ENCODE results near the gene BAD. TPM values are rescaled to one million over a fixed set of nuclear protein-coding genes. Genes with fewer than 3 reads are reported as not detected.

Gene BAD
- total RNA-seq, 3 donors from 2014 or later (not counting 1 experiment from before 2014, with no cell fraction given): 30.6 to 35.8 (median 31.6) TPM

DNA sequence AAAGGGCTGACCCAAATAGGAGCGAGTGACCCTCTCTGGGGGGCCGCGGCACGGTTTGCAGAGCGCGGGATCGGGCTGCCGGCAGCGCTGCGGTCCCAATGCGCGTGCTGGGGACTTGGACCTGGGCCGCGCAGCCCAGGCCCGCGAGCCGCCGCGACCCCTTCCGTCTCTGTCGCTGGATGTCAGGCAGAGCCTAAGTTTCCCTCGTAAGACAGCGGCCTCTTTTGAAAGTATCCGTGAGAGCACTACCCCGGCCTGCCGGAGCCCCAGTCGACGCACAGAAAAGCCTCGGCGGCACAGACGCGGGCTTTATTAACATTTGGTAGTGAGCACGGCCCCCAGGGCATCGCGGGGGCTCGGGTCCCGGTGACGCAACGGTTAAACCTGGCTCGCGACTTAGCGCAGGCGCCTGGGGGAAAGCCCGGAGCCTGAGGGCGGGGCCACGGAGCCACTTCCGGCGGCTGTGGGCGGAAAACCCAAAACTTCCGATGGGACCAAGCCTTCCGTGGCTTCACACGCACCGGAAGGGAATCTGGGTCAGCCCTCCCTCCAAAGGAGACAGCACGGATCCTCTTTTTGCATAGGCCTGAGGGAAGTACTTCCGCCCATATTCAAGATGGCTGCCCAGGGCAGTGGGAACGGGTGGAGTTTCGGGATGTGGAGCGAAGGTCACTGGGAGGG is 14.8 kb downstream of the BAD start:
- H3K4me1 Mint-ChIP-seq: peaks cover 36 to 40% of the 10 kb centered on the region in 2 donors
- peaks cover 42% of the 10 kb centered on the region for H3K4me1 ChIP-seq (ENCODE audit: control insufficient read depth, insufficient read depth, low read length)
- H3K27me3 Mint-ChIP-seq (ENCODE audit: low read depth in 2 of 2): no peaks in the 10 kb centered on the region
- H3K27ac ChIP-seq (ENCODE audit: low read length): peak overlapping the region; percentile 92
- intact Hi-C loops (cut with micrococcal nuclease): loop anchor here (1.0 to 2.0 kb wide), 8 partner anchors 16 to 71 kb away; partner anchors contain the start of genes CCDC88B, DNAJC4, ESRRA and FERMT3
- H3K9me3 Mint-ChIP-seq: no peaks in the 10 kb centered on the region
- H3K4me3 Mint-ChIP-seq: peak overlapping the region; percentile 97
- peak overlapping the region; percentile 94 to 100 for H3K27ac Mint-ChIP-seq
- H3K36me3 Mint-ChIP-seq: no peaks in the 10 kb centered on the region
- H3K9me3 ChIP-seq (ENCODE audit: control insufficient read depth, insufficient read depth, low read length): no peaks in the 10 kb centered on the region
- DNase-seq: peak; percentile 94 to 99
- H3K27me3 ChIP-seq (ENCODE audit: control insufficient read depth, insufficient read depth, low read length): no peaks in the 10 kb centered on the region
- TF ChIP-seq, protein P1, sequence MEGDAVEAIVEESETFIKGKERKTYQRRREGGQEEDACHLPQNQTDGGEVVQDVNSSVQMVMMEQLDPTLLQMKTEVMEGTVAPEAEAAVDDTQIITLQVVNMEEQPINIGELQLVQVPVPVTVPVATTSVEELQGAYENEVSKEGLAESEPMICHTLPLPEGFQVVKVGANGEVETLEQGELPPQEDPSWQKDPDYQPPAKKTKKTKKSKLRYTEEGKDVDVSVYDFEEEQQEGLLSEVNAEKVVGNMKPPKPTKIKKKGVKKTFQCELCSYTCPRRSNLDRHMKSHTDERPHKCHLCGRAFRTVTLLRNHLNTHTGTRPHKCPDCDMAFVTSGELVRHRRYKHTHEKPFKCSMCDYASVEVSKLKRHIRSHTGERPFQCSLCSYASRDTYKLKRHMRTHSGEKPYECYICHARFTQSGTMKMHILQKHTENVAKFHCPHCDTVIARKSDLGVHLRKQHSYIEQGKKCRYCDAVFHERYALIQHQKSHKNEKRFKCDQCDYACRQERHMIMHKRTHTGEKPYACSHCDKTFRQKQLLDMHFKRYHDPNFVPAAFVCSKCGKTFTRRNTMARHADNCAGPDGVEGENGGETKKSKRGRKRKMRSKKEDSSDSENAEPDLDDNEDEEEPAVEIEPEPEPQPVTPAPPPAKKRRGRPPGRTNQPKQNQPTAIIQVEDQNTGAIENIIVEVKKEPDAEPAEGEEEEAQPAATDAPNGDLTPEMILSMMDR (IDR thresholded peaks at IDR 0.05): peak; percentile 34
- peak overlapping the region; percentile 53 for H3K4me3 ChIP-seq (ENCODE audit: low read length)
- no peaks in the 10 kb centered on the region for H3K36me3 ChIP-seq (ENCODE audit: control insufficient read depth, insufficient read depth, low read length)
- peak; percentile 68 to 83 (median 72) for ATAC-seq
- under 1% methylated on average over 58 of the region's 58 CpGs for WGBS (ENCODE audit: insufficient coverage)

DNA sequence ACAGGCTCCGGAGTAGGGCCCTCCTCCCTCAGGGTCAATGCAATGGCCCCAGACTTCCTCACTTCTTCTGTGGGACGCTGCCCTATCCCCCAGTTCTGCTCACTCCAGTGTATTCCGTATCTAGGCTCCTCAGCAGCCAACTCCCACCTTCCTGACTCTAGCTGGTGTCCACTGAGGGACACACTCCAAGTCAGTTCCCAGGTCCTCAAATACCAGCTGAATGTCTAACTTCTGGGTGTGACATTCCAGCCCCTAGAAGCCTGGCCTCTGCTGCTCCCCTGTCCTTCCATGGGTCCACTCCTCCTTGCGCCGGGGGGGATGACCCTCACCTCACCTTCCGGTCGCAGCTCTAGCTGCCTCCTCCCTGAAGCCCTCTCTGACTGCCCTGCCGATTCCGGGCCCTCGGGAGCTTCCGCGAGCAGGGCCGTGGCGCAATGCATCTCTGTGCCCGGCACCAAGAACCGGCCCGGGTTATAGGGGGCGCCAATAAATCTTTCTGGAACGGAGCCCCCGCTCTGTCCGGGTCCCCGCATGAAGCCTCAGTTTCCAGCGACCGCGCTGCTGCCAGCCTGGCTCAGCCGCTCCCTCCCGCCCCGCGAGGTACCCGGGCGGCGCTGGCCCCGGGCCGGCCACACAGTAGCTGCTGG is 15.4 kb downstream of the BAD start:
- H3K36me3 Mint-ChIP-seq: no peaks in the 10 kb centered on the region
- ATAC-seq (peak; percentile 1 to 9 (median 1)), DNase-seq (peak in 1 of 2 donors; percentile 61)
- peak overlapping the region; percentile 94 to 100 for H3K27ac Mint-ChIP-seq
- 3% methylated on average over 34 of the region's 34 CpGs for WGBS (ENCODE audit: insufficient coverage)
- peak overlapping the region; percentile 53 for H3K4me3 ChIP-seq (ENCODE audit: low read length)
- H3K27me3 Mint-ChIP-seq (ENCODE audit: low read depth in 2 of 2): no peaks in the 10 kb centered on the region
- no peaks in the 10 kb centered on the region for H3K9me3 Mint-ChIP-seq
- H3K4me1 Mint-ChIP-seq: peaks cover 36 to 40% of the 10 kb centered on the region in 2 donors
- peak overlapping the region; percentile 97 for H3K4me3 Mint-ChIP-seq
- H3K27ac ChIP-seq (ENCODE audit: low read length): peak overlapping the region; percentile 92
- no peaks in the 10 kb centered on the region for H3K27me3 ChIP-seq (ENCODE audit: control insufficient read depth, insufficient read depth, low read length)
- H3K4me1 ChIP-seq (ENCODE audit: control insufficient read depth, insufficient read depth, low read length): peaks cover 42% of the 10 kb centered on the region
- intact Hi-C loops (cut with micrococcal nuclease): loop anchor here (1.0 to 2.0 kb wide), 5 partner anchors 18 to 62 kb away; partner anchors contain the start of genes DNAJC4, FERMT3, FKBP2 and PLCB3
- no peaks in the 10 kb centered on the region for H3K9me3 ChIP-seq (ENCODE audit: control insufficient read depth, insufficient read depth, low read length)
- no peaks in the 10 kb centered on the region for H3K36me3 ChIP-seq (ENCODE audit: control insufficient read depth, insufficient read depth, low read length)
- TF ChIP-seq, protein P1 (IDR thresholded peaks at IDR 0.05): no peak

DNA sequence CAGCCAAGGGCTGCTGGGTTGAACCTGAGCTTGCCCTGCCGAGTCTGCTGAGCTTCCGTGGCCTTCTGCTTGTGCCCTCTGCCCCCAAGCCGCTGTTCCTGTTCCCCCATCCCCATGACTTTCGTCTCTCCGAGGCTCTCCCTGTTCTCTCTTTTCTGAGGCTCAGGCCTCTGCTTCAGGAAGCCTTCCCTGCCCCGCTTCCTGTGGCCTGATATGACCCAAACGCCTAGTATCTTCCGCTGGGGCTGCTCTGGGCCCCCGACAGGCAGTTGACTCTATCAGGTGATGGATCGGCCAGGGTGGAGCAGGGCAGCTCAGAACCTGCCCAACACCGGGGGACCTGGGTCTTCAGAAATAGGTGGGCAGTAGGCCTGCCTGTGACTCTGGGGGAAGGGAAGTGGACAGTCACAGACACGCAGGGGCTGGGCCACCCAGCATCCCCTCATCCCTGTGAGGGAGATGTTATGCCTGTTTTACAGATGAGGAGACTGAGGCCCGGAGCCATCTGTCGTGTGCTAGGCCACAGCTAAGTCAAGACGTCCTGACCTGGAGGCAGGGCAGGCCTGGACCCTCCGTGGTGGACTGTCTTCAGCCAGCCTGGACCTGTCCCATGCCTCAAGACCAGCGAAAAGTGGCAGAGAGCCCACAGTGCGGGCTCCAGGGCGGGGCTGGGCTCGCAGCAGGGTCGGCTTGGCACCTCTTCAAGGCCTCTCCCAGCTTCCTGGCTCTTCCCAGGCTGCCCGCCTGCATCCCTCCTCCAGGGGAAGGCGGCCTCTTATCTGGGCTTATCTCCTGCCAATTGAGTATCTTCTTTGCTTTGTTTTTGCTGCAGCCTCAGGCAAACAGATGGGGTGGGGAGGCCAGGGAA is 16.2 kb downstream of the BAD start:
- Mint-ChIP-seq H3K36me3 (no peaks in the 10 kb centered on the region), H3K4me3 (peak overlapping the region; percentile 97), H3K9me3 (no peaks in the 10 kb centered on the region), H3K27me3 (ENCODE audit: low read depth in 2 of 2) (no peaks in the 10 kb centered on the region), H3K27ac (peak overlapping the region; percentile 94 to 100), H3K4me1 (peaks cover 36 to 40% of the 10 kb centered on the region in 2 donors)
- WGBS (ENCODE audit: insufficient coverage): 47% methylated on average over 23 of the region's 23 CpGs
- Histone ChIP-seq H3K36me3 (ENCODE audit: control insufficient read depth, insufficient read depth, low read length) (no peaks in the 10 kb centered on the region), H3K27ac (ENCODE audit: low read length) (peak overlapping the region; percentile 92), H3K4me3 (ENCODE audit: low read length) (peak overlapping the region; percentile 53), H3K4me1 (ENCODE audit: control insufficient read depth, insufficient read depth, low read length) (peaks cover 42% of the 10 kb centered on the region), H3K27me3 (ENCODE audit: control insufficient read depth, insufficient read depth, low read length) (no peaks in the 10 kb centered on the region), H3K9me3 (ENCODE audit: control insufficient read depth, insufficient read depth, low read length) (no peaks in the 10 kb centered on the region)
- TF ChIP-seq, protein P1 (IDR thresholded peaks at IDR 0.05): no peak
- intact Hi-C loops (cut with micrococcal nuclease): loop anchor here (2.0 kb wide), 3 partner anchors 17 to 61 kb away; partner anchors contain the start of genes FERMT3, FKBP2 and PLCB3
- no peak for ATAC-seq
- DNase-seq: no peak

Data from natural killer cell (primary cell).